Activated T-helper 1 cell treated with anti-CD3 and anti-CD28 coated beads, Interleukin-12 subunit alpha, Interleukin-12 subunit beta, Interleukin-2, Interleukin-4 antibody, amounts not matched to agents 30 ng/mL and 10 ng/mL and 1 ng/mL, durations not matched to agents 14 hours and 24 hours and 36 hours (primary cell): ENCODE measurements around the gene SLPI. TPM values are rescaled to one million over a fixed set of nuclear protein-coding genes. Genes with fewer than 3 reads are reported as not detected.

ENCODE experiments used
- total RNA-seq: library from RNA; stranded (reverse); gene quantifications from 2 replicates; pipeline ENCODE4 v1.2.3, GENCODE V29; 2022

Gene SLPI
- total RNA-seq, 1 donor from 2014 or later = not detected

Other genes starting within 250 kb of the SLPI start
- 0.49 and 0.51 TPM in 2 replicates for gene KCNS1, start 153.4 kb downstream of the SLPI start, total RNA-seq
- gene WFDC5, start 139.4 kb downstream of the SLPI start, total RNA-seq = 0.27 TPM in 1 of 2 replicates, not detected in the other
- gene WFDC12, start 130.1 kb downstream of the SLPI start, total RNA-seq = not detected in 2 replicates
- not detected in 2 replicates for gene PI3, start 79.7 kb downstream of the SLPI start, total RNA-seq
- gene SEMG1, start 47.5 kb downstream of the SLPI start, total RNA-seq = not detected in 2 replicates
- not detected in 2 replicates for gene SEMG2, start 33.2 kb downstream of the SLPI start, total RNA-seq
- 0.18 TPM in 1 of 2 replicates, not detected in the other for gene RBPJL, start 52.3 kb upstream of the SLPI start, total RNA-seq
- 2.0 and 2.1 TPM in 2 replicates for gene MATN4, start 53.7 kb upstream of the SLPI start, total RNA-seq
- 220 and 222 TPM in 2 replicates for gene SDC4, start 93.9 kb upstream of the SLPI start, total RNA-seq
- 25.6 and 26.4 TPM in 2 replicates for gene SYS1, start 108.6 kb upstream of the SLPI start, total RNA-seq
- 0.07 and 0.08 TPM in 2 replicates for gene TP53TG5, start 123.8 kb upstream of the SLPI start, total RNA-seq
- gene DBNDD2, start 153.7 kb upstream of the SLPI start, total RNA-seq = 21.7 and 24.6 TPM in 2 replicates
- 89.8 and 90.6 TPM in 2 replicates for gene PIGT, start 161.6 kb upstream of the SLPI start, total RNA-seq
- gene WFDC2, start 215.2 kb upstream of the SLPI start, total RNA-seq = not detected in 2 replicates